NB4 (cell line): ENCODE measurements around the gene EGLN3.

Experiments used
- CTCF ChIP-seq: IDR thresholded peaks from one replicate; pipeline ENCODE4 v1.5.1; 2012; ENCODE audit warnings: low read depth, low read length
- MAX ChIP-seq: IDR thresholded peaks from 2 replicates; pipeline ENCODE4 v1.6.1; 2011; ENCODE audit warnings: low read depth, low read length
- POLR2A ChIP-seq: IDR thresholded peaks from 2 replicates; pipeline ENCODE4 v1.6.1; 2011; ENCODE audit warnings: mild to moderate bottlenecking; ENCODE audit not compliant: insufficient read length; ENCODE audit errors: extremely low read depth

GRCh38 chr14:33879684-33880286 lies 71.1 kb downstream of the EGLN3 start:
- TF ChIP-seq CTCF: no peak
- TF ChIP-seq MAX: no peak
- TF ChIP-seq POLR2A: no peak
